ENCODE data around the gene SYT2.

DNA sequence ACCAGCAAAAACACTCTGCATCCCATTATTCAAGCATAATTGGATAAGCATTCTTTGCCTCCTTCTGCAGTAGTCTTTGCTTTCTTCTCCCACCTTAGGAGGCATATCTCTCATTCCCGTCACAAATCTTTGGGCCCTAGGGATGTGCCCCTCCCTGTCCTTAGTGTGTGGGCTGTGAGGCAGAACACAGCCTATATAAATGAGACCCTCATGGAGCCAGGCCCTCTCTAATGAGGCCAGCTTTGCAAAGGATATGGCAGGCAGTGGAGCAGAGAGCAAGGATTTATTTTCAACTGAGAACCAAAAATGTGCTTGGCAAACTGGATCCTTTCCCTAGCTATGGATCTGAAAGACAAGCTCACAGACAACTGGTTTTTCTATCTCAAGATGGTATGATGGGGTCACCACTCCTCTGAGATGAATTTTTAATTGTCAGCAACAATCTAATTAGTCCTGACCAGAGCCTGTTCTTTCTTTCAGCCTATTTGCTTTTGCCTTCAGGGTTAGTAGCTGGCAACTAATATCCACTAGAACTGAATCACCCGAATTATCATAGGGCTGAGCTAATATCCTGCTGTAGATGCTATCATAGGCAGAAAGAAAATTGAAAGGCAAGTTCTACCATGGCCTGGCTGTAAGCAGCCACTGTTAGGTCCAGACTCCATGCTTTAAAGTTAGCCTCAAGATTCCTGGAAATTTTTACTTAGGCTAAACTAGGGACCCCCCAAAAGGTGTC lies 134.2 kb downstream of the SYT2 start:
- TF ChIP-seq POLR2AphosphoS5 (IDR thresholded peaks at IDR 0.05; ENCODE audit: low read depth, low read length) (0 out of 2 replicates have a peak, but pooled peaks have one; percentile 46), TAF1 (IDR thresholded peaks at IDR 0.05; ENCODE audit: borderline replicate concordance, insufficient read depth, low read length) (no peak), SIN3A (IDR thresholded peaks at IDR 0.05; ENCODE audit: borderline replicate concordance, insufficient read depth, low read length) (0 out of 2 replicates have a peak, but pooled peaks have one; percentile 27), FOXP2 (optimal IDR thresholded peaks at IDR 0.05; ENCODE audit: borderline replicate concordance, extremely low read depth, extremely low read length, insufficient read depth) (no peak)
- TF ChIP-seq, protein P1, sequence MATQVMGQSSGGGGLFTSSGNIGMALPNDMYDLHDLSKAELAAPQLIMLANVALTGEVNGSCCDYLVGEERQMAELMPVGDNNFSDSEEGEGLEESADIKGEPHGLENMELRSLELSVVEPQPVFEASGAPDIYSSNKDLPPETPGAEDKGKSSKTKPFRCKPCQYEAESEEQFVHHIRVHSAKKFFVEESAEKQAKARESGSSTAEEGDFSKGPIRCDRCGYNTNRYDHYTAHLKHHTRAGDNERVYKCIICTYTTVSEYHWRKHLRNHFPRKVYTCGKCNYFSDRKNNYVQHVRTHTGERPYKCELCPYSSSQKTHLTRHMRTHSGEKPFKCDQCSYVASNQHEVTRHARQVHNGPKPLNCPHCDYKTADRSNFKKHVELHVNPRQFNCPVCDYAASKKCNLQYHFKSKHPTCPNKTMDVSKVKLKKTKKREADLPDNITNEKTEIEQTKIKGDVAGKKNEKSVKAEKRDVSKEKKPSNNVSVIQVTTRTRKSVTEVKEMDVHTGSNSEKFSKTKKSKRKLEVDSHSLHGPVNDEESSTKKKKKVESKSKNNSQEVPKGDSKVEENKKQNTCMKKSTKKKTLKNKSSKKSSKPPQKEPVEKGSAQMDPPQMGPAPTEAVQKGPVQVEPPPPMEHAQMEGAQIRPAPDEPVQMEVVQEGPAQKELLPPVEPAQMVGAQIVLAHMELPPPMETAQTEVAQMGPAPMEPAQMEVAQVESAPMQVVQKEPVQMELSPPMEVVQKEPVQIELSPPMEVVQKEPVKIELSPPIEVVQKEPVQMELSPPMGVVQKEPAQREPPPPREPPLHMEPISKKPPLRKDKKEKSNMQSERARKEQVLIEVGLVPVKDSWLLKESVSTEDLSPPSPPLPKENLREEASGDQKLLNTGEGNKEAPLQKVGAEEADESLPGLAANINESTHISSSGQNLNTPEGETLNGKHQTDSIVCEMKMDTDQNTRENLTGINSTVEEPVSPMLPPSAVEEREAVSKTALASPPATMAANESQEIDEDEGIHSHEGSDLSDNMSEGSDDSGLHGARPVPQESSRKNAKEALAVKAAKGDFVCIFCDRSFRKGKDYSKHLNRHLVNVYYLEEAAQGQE (IDR thresholded peaks at IDR 0.05; ENCODE audit: insufficient read depth in 1 of 2, low read depth in 2 of 2, low read length in 2 of 2) = no peak

All from PFSK-1 (cell line).